HG03378 (cell line): ENCODE data around the gene RGS3.

Experiments used
- ATAC-seq: cut with Tn5 transposase; IDR thresholded peaks from one replicate; pipeline ENCODE4 v1.9.1; 2021; ENCODE audit warnings: mild to moderate bottlenecking, moderate library complexity; ENCODE audit not compliant: unreplicated experiment

RGS3 gene

GRCh38 chr9:113582698-113583200, 119.2 kb downstream of the RGS3 start:
- no peak for ATAC-seq

DNA sequence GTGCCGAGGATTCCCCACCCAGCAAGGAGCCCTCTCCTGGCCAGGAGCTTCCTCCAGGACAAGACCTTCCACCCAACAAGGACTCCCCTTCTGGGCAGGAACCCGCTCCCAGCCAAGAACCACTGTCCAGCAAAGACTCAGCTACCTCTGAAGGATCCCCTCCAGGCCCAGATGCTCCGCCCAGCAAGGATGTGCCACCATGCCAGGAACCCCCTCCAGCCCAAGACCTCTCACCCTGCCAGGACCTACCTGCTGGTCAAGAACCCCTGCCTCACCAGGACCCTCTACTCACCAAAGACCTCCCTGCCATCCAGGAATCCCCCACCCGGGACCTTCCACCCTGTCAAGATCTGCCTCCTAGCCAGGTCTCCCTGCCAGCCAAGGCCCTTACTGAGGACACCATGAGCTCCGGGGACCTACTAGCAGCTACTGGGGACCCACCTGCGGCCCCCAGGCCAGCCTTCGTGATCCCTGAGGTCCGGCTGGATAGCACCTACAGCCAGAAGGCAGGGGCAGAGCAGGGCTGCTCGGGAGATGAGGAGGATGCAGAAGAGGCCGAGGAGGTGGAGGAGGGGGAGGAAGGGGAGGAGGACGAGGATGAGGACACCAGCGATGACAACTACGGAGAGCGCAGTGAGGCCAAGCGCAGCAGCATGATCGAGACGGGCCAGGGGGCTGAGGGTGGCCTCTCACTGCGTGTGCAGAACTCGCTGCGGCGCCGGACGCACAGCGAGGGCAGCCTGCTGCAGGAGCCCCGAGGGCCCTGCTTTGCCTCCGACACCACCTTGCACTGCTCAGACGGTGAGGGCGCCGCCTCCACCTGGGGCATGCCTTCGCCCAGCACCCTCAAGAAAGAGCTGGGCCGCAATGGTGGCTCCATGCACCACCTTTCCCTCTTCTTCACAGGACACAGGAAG, 120.2 kb downstream of the RGS3 start:
- no peak for ATAC-seq

DNA sequence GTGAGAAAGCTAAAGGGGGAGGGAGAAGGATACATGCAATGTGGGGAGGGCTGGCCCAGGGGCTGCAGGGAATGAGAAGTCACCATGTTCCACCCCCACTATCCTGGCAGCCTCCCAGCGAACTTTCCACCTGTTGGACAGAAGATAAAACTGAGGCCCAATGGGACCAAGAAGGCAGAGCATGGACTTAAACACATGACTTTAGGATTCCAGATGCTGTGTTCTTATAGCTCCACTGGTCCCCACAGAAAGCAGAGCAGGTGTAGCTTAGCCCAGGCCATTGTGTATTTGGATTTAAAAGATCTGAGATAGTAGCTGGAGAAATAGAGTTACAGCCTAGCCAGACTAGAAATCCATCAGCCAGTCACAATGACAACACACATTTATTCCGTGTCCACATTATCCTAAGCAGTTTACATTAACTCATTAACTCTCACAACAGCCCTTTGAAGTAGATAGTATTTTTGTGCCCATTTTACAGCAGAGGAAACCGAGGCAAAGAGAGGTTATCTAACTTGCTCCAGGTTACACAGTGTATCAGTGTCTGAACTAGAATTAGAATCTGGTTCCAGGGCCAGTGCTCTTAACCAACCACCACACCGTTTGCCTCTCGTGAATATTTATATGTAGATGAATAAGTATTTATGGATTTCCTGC, 121.0 kb downstream of the RGS3 start:
- ATAC-seq: no peak

GRCh38 chr9:113585085-113585442, 121.5 kb downstream of the RGS3 start:
- ATAC-seq: no peak

DNA sequence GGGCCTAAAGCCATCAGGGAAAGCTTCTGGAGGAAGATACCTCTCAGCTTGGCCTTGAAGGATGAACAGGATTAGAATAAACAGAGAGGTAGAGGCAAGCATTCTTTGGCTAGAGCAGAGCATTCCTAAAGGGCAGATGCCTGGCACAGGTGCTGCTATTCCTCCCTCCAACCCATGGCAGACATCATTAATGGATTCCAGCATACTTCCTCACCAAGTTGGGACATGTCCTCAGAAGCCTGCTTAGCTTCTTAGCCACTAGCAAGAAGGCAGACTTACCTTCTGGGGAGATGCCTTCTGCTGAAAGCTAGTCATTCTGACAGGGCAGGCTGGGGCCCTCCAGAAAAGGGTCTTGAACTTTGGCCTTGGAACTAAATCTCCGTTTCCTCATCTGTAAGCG, 122.0 kb downstream of the RGS3 start:
- ATAC-seq: no peak

DNA sequence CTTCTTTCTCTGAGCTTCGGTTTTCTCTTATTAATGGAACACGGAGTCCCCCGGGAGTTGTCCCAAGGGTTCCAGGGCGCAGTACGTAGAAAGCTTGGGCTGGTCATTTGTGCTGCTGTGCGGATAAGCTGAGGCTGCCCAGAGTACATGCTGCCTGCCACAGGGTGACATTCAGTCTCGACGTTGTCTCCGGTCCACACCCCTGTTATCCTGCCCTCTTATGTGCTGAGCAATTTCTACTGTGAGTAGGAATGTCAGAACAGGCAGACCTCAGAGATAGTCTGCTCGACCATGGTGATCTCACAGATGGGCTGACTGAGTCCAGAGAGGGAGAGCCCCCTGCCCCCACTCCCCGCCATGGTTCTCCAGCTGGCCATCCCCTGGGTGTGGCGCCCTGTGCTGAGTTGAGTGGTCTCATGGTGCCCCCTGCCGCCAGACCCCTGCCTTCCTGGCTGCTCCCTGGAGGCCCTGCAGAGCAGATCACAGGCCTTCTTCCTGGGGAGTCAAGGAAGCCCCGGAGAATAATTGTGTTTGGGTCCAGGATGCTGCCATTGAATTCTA, 124.0 kb downstream of the RGS3 start:
- ATAC-seq: no peak

DNA sequence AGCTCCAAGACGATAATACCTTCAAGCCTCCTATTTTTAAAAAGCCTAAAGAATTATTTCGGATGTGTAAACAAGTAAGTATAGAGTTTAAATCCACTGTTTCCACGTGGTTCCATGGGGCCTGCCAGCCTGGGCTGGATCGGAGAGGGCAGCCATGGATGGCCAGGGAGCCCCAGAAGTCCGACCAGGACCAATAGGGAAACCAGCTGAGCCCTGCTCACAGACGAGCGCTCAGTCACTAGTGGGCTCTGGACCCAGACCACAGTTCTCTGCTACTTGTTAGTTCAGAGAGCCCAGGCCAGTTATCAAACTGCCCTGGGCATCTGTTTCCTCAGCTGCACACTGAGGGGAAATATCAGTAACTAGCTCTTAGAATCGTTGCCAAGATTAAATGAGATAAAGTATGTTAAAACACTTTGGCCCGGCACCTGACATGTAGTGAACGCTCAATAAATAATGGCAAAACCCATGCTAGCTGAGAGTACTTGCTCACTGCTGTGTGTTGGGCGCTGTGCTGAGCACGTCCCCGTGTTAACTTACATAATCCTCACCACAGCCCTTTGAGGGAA, 124.8 kb downstream of the RGS3 start:
- no peak for ATAC-seq

GRCh38 chr9:113588936-113589335, 125.4 kb downstream of the RGS3 start:
- no peak for ATAC-seq

DNA sequence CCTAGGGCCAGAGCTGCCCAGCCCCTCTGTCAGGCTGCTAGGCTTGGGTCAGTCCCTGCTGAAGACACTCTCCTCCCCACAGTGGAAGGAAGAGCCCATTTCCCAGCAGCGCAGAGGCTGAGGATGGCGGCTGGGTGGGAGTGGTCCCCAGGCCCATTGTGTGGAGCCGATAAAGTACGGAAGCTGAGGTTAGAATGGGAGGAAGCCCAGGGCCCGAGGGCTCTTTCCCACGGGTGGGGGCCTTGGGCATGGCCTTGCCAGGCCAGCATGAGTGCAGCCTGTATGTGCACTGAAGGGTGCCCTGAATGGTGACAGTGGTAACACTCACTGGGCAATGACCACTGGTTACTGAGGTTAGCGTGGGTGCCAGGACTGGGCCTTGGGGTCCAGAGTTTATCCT, 125.9 kb downstream of the RGS3 start:
- no peak for ATAC-seq

GRCh38 chr9:113589890-113590289, 126.4 kb downstream of the RGS3 start:
- ATAC-seq: no peak

DNA sequence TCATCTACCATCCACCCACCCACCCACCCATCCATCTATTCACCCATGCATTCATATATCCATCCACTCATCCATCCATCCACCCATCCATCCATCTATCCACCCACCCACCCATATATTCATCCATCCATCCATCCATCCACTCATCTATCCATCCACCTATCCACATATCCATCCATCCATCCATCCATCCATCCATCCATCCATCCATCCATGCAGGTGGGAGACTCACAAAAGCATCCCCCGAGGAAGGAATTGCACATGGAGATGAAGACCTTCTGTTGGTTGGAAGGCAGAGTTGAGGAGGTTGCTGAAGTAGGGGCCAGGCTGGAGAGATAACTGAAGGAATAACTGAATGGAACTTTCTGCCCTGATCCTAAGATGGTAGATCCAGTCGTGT, 126.9 kb downstream of the RGS3 start:
- ATAC-seq: no peak

DNA sequence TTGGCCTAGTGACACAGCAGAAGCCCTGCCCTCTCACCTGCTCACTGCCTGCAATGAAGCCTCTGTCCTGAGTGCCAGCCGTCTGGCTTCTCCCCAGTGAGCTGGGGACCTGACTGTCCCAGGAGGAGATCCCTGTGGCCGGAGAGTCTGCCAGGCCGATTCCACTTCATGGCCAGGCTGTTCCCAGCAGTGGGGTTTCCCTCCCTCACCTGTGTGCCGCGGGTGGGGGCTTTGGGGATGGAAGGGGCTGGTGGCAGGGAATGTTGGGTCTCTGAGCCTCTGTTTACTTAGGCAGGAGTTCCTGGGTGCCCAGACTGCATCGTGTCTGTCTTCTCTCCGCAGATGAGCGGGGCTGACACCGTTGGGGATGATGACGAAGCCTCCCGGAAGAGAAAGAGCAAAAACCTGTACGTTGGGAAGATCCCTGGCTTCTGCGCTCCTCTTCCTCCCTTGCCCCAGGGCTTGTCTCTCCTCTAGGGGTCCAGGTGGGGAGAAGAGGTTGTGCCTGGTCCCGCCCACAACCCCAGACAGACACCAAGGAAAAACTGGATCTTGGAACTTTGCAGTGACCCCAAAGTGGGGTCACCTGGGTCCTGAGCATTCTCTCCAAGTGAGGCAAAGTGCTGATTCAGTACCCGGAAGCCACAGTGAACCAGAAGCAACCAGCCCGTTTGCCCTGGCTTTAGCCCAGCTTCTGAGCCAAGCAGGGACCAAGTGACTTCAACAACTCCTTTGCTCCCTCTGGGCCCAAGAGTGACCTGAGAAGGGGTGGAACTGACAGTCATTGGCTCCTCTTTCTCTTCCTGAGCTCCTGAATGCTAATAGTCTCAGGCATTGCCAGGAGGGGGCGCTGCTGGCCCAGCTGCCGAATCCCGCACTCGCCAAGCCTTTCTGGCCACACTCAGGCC, 127.7 kb downstream of the RGS3 start:
- peak; percentile 56 for ATAC-seq

GRCh38 chr9:113591899-113592625, 128.5 kb downstream of the RGS3 start:
- ATAC-seq: no peak

GRCh38 chr9:113592876-113593575, 129.5 kb downstream of the RGS3 start:
- ATAC-seq: no peak

DNA sequence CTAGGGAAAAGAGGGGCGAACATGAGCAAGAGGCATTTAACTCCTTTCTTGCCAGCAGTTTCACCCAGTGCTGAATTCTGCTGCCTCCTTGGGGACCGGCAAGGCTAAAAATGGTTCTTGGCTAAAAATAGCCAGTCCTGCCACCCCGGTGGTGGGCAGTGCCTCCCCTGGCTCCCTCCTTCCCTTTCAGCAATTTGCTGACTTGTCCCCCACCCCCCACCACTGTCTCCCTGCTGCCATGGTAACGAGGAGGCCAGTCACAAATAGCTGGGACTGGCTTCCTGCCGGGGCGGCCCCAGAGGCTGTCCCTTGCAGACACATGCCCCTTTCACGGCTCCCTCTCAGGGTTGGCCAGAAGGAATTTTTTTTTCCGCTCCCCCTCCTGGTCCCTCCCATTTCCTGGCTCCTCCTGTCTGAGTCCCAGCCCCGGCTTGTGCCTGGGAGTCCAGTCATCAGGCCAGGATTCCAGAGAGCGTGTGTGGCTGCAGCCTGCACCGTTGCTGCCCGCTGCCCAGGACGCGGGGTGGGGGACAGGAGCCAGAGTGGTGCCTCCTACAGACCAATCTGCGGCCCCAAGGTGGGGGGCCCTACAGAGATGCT, 130.3 kb downstream of the RGS3 start:
- ATAC-seq: no peak

DNA sequence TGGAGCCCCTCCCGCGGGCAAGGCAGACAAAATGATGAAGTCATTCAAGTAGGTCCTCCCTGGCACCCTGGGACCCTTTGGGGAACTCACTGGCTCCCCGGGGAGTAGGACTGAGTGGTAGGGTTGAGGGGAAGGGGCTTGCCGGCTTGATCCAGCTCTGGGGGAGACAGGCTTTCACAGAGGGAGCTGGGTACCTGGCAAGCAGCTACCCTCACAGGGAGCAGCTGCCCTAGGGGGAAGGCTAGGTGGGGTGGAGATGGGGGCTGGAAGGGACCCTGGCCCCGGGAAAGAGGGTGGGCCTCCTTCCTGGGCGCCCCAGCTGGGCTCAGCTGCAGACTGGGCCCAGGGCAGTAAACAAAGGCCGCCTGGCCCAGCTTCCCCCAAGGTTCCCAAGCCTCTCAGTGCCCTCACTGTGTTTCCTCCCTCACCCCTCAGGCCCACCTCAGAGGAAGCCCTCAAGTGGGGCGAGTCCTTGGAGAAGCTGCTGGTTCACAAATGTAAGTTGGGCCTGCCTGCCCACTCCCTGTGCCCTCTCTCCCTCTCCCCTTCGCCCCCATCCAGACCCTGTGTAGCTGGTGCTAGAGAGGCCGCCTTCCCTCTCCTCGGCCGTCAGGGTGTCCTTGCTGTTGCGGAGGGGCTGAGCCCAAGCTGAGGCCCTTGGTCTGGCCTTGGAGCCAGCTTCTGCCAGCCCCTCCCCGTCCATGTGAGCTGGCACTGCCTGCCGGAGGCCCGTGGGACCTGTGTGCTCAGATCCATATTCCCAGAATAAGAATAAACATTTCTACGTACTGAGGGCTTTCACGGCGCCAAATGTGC, 131.2 kb downstream of the RGS3 start:
- no peak for ATAC-seq

- no peak for ATAC-seq
Observed at GRCh38 chr9:113596616-113597320, 133.2 kb downstream of the RGS3 start.
